HCT116 (cell line): ENCODE results near the gene REEP5.

Experiments used
- CTCF ChIP-seq, 3 experiments: fragments of 200-600 bp in 1 of 3; sonication (generic) in 1 of 3; IDR thresholded peaks in 2 of 3; conservative IDR thresholded peaks in 1 of 3; 2 replicates each; pipeline ENCODE4 v1.5.1; 2012 to 2017; ENCODE audit warnings: low read depth in 2 of 3, low read length in 2 of 3, antibody characterized with exemption in 1 of 3, borderline replicate concordance in 1 of 3, control low read depth in 1 of 3, mild to moderate bottlenecking in 1 of 3, mixed read lengths in 1 of 3, mixed run types in 1 of 3, moderate library complexity in 1 of 3; ENCODE audit not compliant: insufficient read depth in 1 of 3
- EZH2 ChIP-seq: fragments of 200-600 bp; sonication (generic); IDR thresholded peaks from 2 replicates; pipeline ENCODE4 v1.6.1; 2017; ENCODE audit warnings: antibody characterized with exemption, mixed run types
- MAX ChIP-seq: IDR thresholded peaks from 2 replicates; pipeline ENCODE4 v1.6.1; 2012
- POLR2A ChIP-seq: IDR thresholded peaks from 2 replicates; pipeline ENCODE4 v1.7.0; 2011; ENCODE audit warnings: borderline replicate concordance; ENCODE audit not compliant: insufficient read depth, insufficient read length; ENCODE audit errors: extremely low read depth
- RAD21 ChIP-seq: IDR thresholded peaks from 2 replicates; pipeline ENCODE4 v1.6.1; 2012; ENCODE audit warnings: low read depth, mild to moderate bottlenecking
- REST ChIP-seq: IDR thresholded peaks from 2 replicates; pipeline ENCODE4 v1.6.1; 2012; ENCODE audit warnings: low read depth
- SP1 ChIP-seq: IDR thresholded peaks from 2 replicates; pipeline ENCODE4 v1.6.1; 2012; ENCODE audit warnings: low read depth
- SRF ChIP-seq: IDR thresholded peaks from 2 replicates; pipeline ENCODE4 v1.6.1; 2012; ENCODE audit warnings: low read depth

- TF ChIP-seq POLR2A (no peak), EZH2 (no peak), MAX (no peak), SP1 (no peak), CTCF (IDR thresholded peaks at IDR 0.05 in 2 of 3, conservative IDR thresholded peaks at IDR 0.05 in 1 of 3; ENCODE audit: borderline replicate concordance in 1 of 3, insufficient read depth in 1 of 3, low read depth in 2 of 3, low read length in 2 of 3) (no peak), RAD21 (no peak), REST (no peak), SRF (no peak)
Observed at GRCh38 chr5:112869948-112870347, 52.1 kb downstream of the REEP5 start.
